ENCODE results near the gene DET1. TPM values are rescaled to one million over a fixed set of nuclear protein-coding genes. Genes with fewer than 3 reads are reported as not detected.
"Not testable (repeated sequence)": the region's sequence is repeated elsewhere in the genome, so short reads cannot be mapped to it uniquely, and the experiment has no call there.

The DET1 gene
- total and polyA plus RNA-seq, 11 donors: 3.2 to 12.4 (median 7.2) TPM

GRCh38 chr15:88564741-88565140 is 18.3 kb upstream of the DET1 start:
- 94 to 97% (median 95%) methylated on average over 3 of the region's 3 CpGs for WGBS, 4 donors
- intact Hi-C loops (cut with DNase I): no loop called here
- TF ChIP-seq CTCF (IDR thresholded peaks at IDR 0.05) (no peak), POLR2A (IDR thresholded peaks at IDR 0.05) (no peak)
- no peak for DNase-seq
- Histone ChIP-seq H3K4me1 (no peaks in the 10 kb centered on the region), H3K4me3 (no peak overlapping the region), H3K9me3 (no peaks in the 10 kb centered on the region), H3K27me3 (no peaks in the 10 kb centered on the region), H3K36me3 (no peaks in the 10 kb centered on the region), H3K27ac (no peak overlapping the region)
- ATAC-seq: no peak

- Histone ChIP-seq H3K36me3 (no peaks in the 10 kb centered on the region), H3K27me3 (no peaks in the 10 kb centered on the region), H3K4me1 (no peaks in the 10 kb centered on the region), H3K4me3 (no peak overlapping the region), H3K9me3 (no peaks in the 10 kb centered on the region), H3K27ac (no peak overlapping the region)
- intact Hi-C loops (cut with DNase I): no loop called here
- TF ChIP-seq POLR2A (IDR thresholded peaks at IDR 0.05) (no peak), CTCF (IDR thresholded peaks at IDR 0.05) (no peak)
- DNase-seq: no peak
- 45 to 55% (median 53%) methylated on average over 5 of the region's 5 CpGs for WGBS, 4 donors
- no peak for ATAC-seq
Measured at GRCh38 chr15:88563638-88564037, 17.2 kb upstream of the DET1 start.

- H3K36me3 ChIP-seq; ATAC-seq; H3K27ac ChIP-seq; DNase-seq; H3K27me3 ChIP-seq; intact Hi-C loops (cut with DNase I); H3K9me3 ChIP-seq; H3K4me3 ChIP-seq; H3K4me1 ChIP-seq: not testable (repeated sequence)
- 86 to 96% (median 90%) methylated on average over 8 to 9 of the region's 9 CpGs for WGBS, 4 donors
Measured at GRCh38 chr15:88559565-88559964, 13.1 kb upstream of the DET1 start.

- H3K36me3 ChIP-seq; H3K4me3 ChIP-seq; H3K27ac ChIP-seq; DNase-seq; intact Hi-C loops (cut with DNase I); H3K4me1 ChIP-seq; H3K27me3 ChIP-seq; ATAC-seq; H3K9me3 ChIP-seq: not testable (repeated sequence)
- WGBS, 4 donors: 69 to 79% (median 71%) methylated on average over 1 of the region's 1 CpG
Measured at GRCh38 chr15:88558026-88558425, 11.5 kb upstream of the DET1 start.

GRCh38 chr15:88548009-88548408 is 1.5 kb upstream of the DET1 start:
- not testable (repeated sequence) for H3K27ac ChIP-seq, H3K9me3 ChIP-seq, H3K27me3 ChIP-seq, H3K4me3 ChIP-seq, ATAC-seq, H3K36me3 ChIP-seq, DNase-seq
- intact Hi-C loops (cut with DNase I): loop anchor here in 1 of 10 donors (10.0 kb wide), 1 partner anchor 67 kb away; no protein-coding TSS in a partner anchor
- 61 to 76% (median 70%) methylated on average over 1 of the region's 1 CpG for WGBS, 4 donors
- peaks cover 0 to 31% (median 12%) of the 10 kb centered on the region in 12 donors for H3K4me1 ChIP-seq

- H3K9me3 ChIP-seq, DNase-seq, H3K27me3 ChIP-seq, H3K36me3 ChIP-seq, ATAC-seq: not testable (repeated sequence)
- 4 to 8% (median 7%) methylated on average over 7 of the region's 8 CpGs for WGBS, 4 donors
- intact Hi-C loops (cut with DNase I): loop anchor here in 4 of 10 donors (2.0 to 10.0 kb wide), 4 partner anchors 49 to 79 kb away; partner anchors contain the start of genes AEN (in 1 of the 4), MRPL46 (in 1 of the 4) and MRPS11 (in 1 of the 4)
- H3K4me3 ChIP-seq: peak overlapping the region; percentile 37 to 83 (median 78)
- peaks cover 0 to 47% (median 21%) of the 10 kb centered on the region in 12 donors for H3K4me1 ChIP-seq
- H3K27ac ChIP-seq: peak overlapping the region; percentile 82 to 97 (median 92)
Measured at GRCh38 chr15:88545578-88546247, 768 bp downstream of the DET1 start.

Data from heart left ventricle (tissue), 16 donors.